ENCODE measurements around the gene SEM1.

SEM1 gene

GRCh38 chr7:96658022-96658412 is 51.6 kb downstream of the SEM1 start:
- TF ChIP-seq MYC (IDR thresholded peaks at IDR 0.05; ENCODE audit: low read depth, low read length) (no peak), CTCF (IDR thresholded peaks at IDR 0.05; ENCODE audit: low read depth, low read length) (no peak), POLR2A (IDR thresholded peaks at IDR 0.05; ENCODE audit: extremely low read depth, insufficient read length) (no peak), MAX (IDR thresholded peaks at IDR 0.05; ENCODE audit: low read depth, low read length) (no peak)
- no peak overlapping the region for H3K4me3 ChIP-seq (ENCODE audit: low read depth, low read length)
- DNase-seq (ENCODE audit: low read depth): no peak

- no peak overlapping the region for H3K4me3 ChIP-seq (ENCODE audit: low read depth, low read length)
- TF ChIP-seq CTCF (IDR thresholded peaks at IDR 0.05; ENCODE audit: low read depth, low read length): no peak
- TF ChIP-seq MAX (IDR thresholded peaks at IDR 0.05; ENCODE audit: low read depth, low read length): no peak
- no peak for TF ChIP-seq MYC (IDR thresholded peaks at IDR 0.05; ENCODE audit: low read depth, low read length)
- TF ChIP-seq POLR2A (IDR thresholded peaks at IDR 0.05; ENCODE audit: extremely low read depth, insufficient read length): no peak
- no peak for DNase-seq (ENCODE audit: low read depth)
These were observed 52.2 kb downstream of the SEM1 start for GRCh38 chr7:96657347-96658021.

- no peak for TF ChIP-seq MYC (IDR thresholded peaks at IDR 0.05; ENCODE audit: low read depth, low read length)
- TF ChIP-seq MAX (IDR thresholded peaks at IDR 0.05; ENCODE audit: low read depth, low read length): no peak
- no peak for TF ChIP-seq CTCF (IDR thresholded peaks at IDR 0.05; ENCODE audit: low read depth, low read length)
- no peak for TF ChIP-seq POLR2A (IDR thresholded peaks at IDR 0.05; ENCODE audit: extremely low read depth, insufficient read length)
- no peak for DNase-seq (ENCODE audit: low read depth)
- no peak overlapping the region for H3K4me3 ChIP-seq (ENCODE audit: low read depth, low read length)
These were observed 53.7 kb downstream of the SEM1 start for GRCh38 chr7:96655956-96656355.

GRCh38 chr7:96654630-96655188 is 54.9 kb downstream of the SEM1 start:
- H3K4me3 ChIP-seq (ENCODE audit: low read depth, low read length): no peak overlapping the region
- TF ChIP-seq CTCF (IDR thresholded peaks at IDR 0.05; ENCODE audit: low read depth, low read length) (no peak), POLR2A (IDR thresholded peaks at IDR 0.05; ENCODE audit: extremely low read depth, insufficient read length) (no peak), MYC (IDR thresholded peaks at IDR 0.05; ENCODE audit: low read depth, low read length) (no peak)
- no peak for DNase-seq (ENCODE audit: low read depth)

- H3K4me3 ChIP-seq (ENCODE audit: low read depth, low read length): no peak overlapping the region
- TF ChIP-seq CTCF (IDR thresholded peaks at IDR 0.05; ENCODE audit: low read depth, low read length): no peak
- no peak for TF ChIP-seq MAX (IDR thresholded peaks at IDR 0.05; ENCODE audit: low read depth, low read length)
- TF ChIP-seq MYC (IDR thresholded peaks at IDR 0.05; ENCODE audit: low read depth, low read length): no peak
- no peak for TF ChIP-seq POLR2A (IDR thresholded peaks at IDR 0.05; ENCODE audit: extremely low read depth, insufficient read length)
- DNase-seq (ENCODE audit: low read depth): no peak
These were observed 59.7 kb downstream of the SEM1 start for GRCh38 chr7:96649981-96650380.
